HG02885 (cell line): Measurements from ENCODE around the gene PPP1R10.
A peak's percentile ranks its signal among the peaks of the same experiment; 100 is the strongest.
"Not testable (repeated sequence)": the region's sequence is repeated elsewhere in the genome, so short reads cannot be mapped to it uniquely, and the experiment has no call there.

Source experiments
- ATAC-seq: cut with Tn5 transposase; IDR thresholded peaks from one replicate; pipeline ENCODE4 v1.9.1; 2021; ENCODE audit warnings: mild to moderate bottlenecking; ENCODE audit not compliant: unreplicated experiment, poor library complexity

PPP1R10 gene

DNA sequence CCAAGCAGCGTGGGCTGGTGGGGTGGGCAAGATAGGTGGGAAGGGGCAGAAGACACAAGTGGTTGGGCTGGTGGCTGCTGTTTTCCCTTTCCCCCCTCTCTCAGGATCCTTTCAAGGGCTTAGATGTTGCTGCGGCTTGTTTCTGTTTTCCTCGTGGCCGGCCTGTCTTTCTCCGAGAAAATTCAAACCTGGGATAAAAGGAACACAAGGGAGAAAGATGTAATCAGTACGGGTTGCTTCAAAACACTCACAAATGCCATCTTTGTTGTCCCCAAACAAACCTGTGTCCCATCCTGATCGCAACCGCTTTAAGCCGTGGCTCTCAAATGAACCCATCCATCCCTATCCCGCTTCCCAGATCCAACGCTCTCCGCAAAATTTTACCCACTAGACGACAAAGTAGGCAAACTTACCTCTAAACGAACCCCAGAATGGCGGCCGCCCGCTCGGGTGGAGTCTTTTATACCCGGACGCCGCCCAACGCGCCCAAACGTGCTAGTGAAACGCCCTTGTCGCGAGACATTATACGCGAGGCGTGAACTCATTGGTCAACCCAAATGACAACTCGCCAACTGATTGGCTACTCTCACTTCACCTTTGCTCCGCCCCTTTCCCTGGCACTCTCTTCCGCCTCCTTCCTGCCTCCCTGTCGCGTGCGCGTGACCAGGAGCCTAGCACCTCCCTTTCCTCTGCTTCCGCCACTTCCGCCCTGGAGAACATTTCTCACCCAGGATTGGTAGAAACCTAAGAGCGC, at the start of gene PPP1R10:
Gene PPP1R10 (minus strand): TSS at position 433 of the 754 bp plus-strand sequence. CDS start 7,299 bp downstream, outside the sequence.
- peak; percentile 85 for ATAC-seq

DNA sequence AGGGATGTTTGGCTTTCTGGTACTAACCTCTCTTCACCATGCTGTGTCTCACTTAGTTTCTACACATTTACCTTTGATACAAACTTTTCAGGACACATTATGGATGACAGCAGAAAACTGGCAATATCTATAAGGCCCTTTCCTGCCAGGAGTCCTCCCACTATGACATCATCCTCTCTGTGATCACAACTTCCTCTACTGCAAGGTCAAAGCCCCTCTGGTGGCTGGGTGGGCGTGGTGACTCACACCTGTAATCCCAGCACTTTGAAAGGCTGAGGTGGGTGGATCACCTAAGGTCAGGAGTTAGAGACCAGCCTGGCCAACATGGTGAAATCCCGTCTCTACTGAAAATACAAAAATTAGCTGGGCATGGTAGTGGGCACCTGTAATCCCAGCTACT, 49.3 kb upstream of the PPP1R10 start:
- ATAC-seq: not testable (repeated sequence)

DNA sequence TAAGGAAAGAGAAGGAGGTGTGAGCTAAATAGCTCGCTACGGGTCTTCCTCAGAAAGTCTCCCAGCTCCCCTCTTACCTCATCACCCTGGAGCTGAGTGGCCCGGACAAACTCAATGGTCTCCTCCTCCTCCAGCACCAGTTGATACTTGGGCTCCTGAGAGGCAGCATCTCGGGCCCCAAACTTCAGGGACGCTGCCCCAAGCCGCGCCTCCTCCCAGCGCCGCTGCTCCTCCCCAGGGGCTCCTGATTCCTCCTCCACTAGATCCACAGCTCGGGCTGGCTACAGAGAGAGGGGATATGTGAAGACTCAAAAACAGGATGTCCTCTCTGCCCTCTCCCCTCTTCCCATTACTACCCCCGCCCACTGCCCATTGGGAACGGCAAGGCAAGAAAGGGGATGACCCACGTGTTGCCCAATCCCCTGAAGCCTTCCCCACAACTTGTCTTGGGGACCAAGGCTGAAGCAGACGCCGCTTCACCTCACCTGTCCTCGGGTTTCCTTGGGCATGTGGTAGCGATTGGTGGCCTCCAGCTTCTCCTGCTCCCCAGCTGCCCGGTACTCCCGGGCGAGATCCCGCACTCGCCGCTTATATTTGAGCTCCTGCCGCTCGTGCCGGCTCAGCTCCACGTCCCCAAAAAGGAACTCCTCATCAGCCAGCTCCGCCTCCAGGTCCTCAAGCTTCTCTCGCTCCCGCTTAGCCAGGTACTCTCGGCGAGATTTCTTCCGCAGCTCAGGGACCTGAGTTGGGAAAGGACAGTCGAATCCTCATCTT, 48.1 kb upstream of the PPP1R10 start:
- ATAC-seq: no peak

DNA sequence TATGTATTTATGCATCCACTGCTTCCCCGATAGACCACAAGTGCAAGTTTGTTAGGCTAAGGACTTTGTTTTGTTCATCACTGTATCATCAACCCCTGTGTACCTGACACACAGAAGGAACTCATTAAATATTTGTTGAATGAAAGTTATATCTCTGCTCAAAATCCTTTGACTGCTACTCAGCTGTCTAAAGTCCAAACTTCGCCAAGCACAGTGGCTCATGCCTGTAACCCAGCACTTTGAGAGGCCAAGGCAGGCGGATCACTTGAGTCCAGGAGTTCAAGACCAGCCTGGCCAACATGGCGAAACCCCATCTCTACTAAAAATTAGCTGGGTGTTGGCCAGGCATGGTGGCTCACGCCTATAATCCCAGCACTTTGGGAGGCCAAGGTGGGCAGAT, 40.9 kb upstream of the PPP1R10 start:
- not testable (repeated sequence) for ATAC-seq

DNA sequence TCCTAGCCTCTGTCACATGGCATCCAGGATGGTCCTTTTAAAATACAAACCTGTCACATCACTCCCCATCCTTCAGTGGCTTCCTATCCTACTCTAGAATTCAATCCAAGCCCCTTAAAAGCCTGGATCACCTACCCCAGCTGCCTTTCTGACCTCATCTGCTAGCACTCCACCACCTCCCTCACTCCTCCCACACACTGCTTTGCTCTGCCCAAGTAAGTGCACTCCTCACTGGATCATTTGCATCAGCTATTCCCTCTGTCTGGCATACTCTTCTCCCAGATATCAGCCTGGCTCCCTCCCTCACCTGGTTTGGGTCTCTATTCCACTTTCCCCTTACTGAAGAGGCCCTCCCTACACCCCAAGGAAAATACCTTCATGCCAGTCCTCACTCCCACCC, 40.4 kb upstream of the PPP1R10 start:
- no peak for ATAC-seq

DNA sequence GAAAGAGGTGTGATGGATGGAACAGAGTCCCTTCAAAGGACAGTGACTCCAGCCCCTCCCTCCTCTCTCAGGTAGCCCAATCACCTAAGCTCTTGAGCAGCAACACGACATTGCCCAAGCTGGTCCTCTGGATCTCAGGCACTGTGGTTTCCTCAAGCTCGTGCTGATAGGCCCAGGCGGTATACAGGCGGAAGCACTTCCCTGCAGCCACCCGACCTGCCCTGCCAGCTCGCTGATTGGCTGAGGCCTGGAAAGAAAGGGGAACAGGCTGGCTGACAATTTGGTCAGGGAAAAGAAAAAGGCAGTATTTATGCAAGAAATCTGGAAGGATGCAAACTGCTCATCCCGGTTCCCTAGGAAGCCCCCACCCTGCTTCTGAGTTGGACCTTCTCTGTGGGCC, 39.5 kb upstream of the PPP1R10 start:
- ATAC-seq: no peak

DNA sequence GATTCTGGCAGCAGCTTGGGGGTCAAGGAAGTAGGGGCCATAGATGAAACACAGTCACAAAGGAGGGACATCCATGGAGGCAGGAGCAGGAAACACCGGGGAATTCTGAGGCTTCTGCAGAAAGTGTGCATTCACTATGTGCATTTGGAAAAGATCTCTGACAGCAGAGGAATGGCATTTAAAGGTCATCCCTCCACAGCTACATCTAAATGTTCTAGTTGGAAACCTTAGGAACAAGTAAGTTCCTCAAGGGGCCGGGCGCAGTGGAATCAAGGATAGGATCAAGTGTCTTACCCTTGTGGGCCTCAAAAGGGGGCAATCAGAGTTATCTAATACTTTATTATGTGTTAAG, 38.7 kb upstream of the PPP1R10 start:
- ATAC-seq: no peak

DNA sequence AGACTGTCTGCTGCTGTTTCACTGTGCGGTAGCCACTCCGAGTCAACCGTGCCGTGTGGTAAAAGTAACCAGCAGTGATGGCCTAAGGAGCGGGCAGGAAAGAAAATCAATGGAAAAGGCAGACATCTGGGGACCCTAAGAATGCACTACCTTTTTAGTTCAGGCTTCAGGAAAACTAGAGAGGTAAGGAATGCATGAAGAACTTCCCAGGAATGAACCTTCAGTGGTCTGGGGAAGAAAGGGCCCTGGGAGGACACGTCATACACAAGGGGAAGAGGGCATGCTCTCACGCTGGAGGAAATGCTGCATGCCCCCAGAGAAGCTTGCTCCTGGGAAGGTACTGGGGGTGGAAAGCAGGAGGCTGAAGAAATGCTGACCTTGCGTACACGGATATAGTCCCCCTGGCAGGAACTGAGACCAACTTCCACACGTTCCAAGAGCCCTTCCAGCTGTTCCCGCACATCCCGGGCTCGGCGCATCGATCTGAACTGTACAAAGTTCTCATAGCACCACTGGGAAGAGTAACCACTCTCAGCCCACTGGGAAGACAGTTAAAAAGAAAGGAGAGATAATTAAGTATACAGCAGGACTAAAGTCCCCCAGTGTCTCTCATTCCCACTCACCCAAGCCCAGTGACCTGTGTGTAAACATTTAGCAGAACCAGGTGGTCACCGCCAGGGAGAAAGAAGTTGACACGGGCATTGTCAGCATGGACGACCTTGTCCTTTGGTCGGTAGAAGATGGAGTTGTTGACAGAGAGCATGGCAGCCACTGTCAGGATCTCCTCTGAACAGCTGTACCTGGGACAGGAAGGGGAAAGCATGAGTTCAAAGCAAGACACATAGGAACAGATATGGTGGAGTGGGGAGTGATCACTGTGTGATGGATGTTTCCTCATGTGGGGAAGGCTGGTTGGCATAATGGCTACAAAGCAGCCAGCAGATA, 38.0 kb upstream of the PPP1R10 start:
- ATAC-seq: no peak

DNA sequence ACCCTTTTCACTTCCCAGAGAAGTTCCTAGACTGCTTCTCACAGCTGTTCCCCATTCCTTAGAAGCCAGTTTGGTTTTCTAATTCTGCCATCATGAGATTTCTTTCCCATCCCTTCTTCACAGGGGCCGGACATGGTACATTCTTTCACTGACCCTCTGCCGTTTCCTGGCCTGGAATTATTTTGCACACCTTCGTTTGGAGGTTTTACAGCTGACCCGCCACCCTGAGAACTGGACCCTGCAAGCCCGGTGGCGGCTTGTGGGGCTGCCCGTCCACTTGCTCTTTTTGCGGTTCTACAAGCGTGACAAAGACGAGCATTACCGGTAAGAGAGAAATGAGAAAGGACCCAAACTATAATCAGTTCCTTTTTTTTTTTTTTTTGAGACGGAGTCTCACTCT, 34.1 kb upstream of the PPP1R10 start:
- no peak for ATAC-seq

DNA sequence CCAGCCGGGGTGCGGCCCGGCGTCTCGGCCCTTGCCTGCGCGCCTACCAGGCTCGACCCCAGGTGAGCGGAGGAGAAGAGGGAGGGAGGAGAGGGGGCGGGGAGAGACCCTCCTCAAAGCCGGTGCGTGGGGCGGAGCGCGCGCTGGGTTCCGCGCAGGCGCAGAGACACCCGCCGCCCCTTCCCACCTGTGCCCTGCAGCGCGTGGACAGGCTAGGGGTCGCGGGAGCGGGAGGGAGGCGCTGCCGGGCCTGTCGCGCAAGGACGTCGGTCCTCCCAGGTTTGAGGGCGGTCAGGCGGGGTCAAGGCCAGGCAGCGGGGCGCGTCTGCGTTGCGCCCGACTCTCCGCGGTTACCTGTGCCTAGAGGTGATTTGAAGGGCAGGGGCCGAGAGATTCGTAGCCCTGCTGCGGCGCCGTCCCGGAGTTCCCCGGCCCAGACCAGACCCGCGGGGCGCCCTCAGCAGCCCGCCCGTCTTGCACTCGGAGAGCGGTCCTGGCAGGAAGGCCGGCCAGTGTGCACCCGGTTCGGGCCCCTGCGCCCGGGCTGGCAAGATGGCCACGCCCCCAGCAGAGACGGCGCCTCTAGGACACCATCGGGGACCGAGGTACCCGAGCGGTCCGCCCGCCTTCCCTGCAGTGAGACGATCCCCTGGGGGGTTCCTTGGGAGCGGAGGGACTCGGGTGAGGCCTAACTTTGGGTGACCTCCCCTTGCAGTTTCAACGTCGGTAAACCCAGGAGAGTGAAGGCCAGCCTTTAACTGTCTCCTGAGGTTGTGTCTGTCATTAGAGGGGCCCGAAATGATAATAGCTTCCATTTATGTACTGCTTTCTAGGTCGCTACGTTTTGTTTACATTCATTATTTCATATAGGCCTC, 30.4 kb upstream of the PPP1R10 start:
- ATAC-seq: peak; percentile 78

DNA sequence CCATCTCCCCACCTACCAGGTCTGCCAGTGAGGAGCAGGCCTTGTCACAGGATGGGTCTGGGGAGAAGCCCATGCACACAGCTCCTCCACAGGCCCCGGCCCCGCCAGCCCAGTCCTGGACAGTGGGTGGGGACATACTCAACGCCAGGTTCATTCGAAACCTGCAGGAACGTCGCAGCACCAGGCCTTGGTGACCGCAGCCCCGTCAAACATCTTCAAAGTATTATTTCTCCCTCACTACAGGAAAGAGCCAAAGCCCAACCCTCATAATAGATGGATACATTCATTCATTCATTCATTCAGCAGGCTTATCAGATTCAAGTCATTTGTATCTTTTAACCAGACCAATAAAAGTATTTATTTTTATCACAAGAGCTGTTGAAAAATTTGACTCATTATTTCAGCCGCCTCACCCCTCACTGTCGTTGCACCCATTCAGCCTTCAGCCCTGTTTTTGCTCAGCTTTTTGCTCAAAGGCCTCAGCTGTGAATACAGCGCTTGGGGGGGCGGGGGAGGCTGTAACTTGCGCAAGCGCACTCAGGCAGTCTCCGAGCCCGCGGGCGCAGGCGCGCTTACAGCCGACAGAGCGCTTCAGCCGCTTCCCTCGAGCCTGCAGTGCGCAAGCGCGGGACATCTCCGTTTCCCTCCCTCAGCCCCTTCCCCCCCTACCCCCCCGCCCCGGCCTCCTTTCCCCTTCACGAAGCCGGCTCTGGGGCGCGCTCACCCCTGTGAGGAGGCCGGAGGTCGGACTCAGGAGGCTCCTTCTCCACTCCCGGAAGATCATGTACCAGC, 29.6 kb upstream of the PPP1R10 start, which contains the start of gene C6orf136:
Gene C6orf136 (plus strand): TSS at position 684 of the 792 bp plus-strand sequence. CDS start 99 bp downstream, at position 783.
- ATAC-seq: peak; percentile 61

DNA sequence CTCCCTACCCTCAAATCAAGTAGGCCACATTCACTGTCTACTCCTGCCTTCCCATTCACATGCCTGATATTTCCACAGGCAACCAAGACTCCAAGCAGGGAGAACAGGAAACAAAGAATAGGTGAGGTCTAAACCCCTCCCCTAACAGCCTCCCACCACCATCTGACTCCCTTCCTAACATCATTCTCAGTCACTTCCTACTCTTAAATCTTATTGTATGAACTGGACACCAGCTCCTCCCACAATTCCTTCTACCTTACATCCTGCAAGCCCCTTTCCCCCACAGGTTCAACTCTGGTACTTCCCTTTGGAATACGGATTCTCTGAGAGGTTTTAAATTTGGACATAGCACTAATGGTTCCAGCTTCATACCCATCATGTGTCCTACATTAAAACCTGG, 28.9 kb upstream of the PPP1R10 start:
- ATAC-seq: no peak

DNA sequence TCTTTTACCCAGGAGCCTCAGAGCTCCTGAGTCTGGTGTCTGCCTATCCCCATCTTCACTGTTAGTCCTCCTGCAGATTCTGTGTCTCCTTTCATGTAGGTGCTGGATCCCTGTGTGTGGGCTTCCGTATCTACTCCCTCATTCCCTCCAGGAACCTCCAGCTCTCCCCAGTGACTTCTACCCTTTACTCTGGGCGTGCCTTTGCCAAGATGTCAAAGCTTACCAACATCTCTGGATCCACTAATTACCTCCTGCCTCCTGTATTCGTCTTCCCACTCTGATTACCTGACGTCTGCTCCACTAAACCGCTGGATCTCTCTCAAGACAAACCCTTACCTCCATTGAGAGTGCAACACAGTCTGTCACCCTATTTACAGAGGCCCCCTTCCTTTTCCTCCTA, 27.7 kb upstream of the PPP1R10 start:
- no peak for ATAC-seq

DNA sequence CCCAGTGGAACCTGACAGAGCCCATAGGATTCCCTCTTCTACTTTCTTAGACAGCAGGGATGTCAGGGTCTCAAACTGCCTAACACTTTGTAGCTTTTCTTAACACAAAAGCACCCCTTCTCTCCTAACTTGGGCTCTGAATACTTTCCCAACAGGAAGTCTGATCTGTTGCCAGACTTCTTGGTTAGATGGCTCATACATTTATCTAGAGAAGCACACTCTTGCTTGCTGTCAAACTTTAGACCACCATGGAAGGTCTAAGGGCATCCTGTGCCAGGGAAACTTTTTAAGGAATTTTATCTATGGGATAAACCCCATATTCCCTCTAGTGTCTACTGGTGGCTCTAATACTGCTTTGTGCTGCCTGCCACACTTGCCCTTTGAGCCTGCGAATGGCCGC, 26.6 kb upstream of the PPP1R10 start:
- ATAC-seq: no peak

DNA sequence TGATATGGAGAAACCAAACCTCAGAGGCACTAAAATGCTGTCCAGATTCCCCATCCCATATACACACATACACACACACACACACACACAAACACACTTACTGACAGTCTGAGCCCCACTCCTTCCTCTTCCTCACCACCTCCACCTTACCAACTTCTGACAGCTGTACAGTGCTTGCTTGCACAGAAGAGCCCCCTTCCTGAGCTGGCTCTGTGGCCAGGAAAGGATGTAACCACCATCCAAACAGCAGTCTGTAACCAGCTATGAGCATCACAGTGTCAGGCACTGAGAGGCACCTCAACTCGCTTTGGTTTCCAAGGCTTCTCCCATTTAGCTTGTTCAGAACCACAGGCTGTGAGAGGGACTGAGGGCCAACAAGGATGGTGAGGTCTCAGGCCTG, 24.0 kb upstream of the PPP1R10 start:
- no peak for ATAC-seq

DNA sequence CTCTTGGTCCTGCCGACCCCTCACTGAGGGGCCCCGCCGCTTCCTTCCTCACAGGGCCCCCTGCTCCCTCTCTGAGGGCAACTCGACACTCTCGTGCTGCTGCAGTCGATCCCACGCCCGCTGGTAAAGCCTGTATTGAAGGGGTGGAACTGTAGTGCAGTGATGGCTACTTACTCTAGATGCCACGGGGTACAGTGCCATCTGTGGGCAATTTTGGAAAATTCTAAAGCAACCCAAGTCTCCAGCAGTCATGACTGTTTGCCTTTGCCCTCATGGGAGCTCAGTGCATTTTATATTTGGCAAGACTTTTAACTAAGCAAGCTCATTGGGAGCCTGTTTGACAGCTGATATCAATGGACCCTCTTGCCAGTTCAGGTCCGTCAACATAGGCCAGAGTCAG, 23.4 kb upstream of the PPP1R10 start:
- no peak for ATAC-seq

DNA sequence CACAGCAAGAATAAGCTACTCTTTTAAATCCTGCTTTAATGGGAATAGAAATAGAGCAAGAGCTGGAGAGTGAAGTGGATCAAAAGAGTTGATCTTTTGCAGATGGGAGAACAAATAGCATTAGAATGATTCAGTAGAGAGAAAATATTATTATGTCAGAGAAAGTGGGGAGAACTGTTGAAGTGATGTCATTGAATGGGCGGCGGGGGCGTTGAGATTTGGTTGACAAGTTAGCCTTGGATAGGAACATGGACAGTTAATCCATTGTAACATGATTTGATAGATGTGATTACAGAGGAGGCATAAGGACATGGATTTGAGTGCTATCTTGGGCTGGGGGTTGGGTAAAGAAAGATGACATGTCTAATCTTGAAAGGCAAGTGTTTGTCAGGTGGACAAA, 18.8 kb upstream of the PPP1R10 start:
- no peak for ATAC-seq

DNA sequence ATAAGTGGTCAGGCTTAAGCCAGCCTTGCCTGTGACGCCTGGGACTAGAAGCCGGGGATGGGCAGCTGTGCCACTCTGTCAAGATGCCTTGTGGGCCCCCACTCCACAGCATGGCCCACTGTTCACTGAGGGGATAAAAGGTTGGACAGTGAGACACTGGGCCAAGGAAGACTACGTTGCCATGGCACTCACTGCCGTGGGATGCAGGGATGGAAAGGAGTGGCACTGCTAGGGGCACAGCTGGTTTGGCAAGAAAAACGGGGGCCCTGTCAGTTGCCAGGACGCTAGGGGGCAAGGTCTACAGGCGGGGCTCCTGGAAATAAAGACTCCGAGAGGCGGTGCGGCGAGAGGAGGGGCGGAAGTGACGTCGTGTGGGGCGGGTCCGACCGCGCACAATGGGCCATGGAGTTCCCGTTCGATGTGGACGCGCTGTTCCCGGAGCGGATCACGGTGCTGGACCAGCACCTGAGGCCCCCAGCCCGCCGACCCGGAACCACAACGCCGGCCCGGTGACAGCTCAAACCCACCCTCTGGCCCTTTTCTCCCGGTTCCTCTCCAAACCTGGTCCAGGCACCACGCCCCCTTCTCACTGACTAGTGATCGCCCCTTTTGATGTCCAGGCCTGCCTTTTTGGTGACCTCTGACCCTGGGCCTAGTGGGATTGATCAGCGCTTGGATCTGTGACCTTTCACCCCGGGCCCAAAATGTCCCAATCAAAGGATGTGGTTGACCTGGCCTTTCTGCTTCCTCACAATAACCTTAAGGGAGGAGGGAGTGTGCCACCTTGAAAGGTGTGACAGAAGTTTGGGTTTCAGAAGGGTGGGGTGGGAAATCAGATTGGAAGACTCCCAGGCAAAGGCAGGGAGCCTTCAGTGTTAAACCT, 9.7 kb upstream of the PPP1R10 start, which contains the start of gene ATAT1:
Gene ATAT1 (plus strand): TSS at position 391 of the 883 bp plus-strand sequence.
- peak; percentile 88 for ATAC-seq
